Thyroid gland (tissue), 4 donors: ENCODE results near the gene UBE2E2.

ENCODE experiments used
- POLR2A ChIP-seq, 2 donors: fragments of 450-650 bp; IDR thresholded peaks; one replicate each; pipeline ENCODE4 v1.6.1; 2017; ENCODE audit warnings: antibody characterized with exemption in 2 of 2, mild to moderate bottlenecking in 2 of 2, moderate library complexity in 1 of 2
- TF ChIP-seq, protein P1 (sequence below), 6 experiments: fragments of 200-600 bp in 3 of 6; fragments of 450-650 bp in 3 of 6; sonication (generic) in 3 of 6; IDR thresholded peaks; one replicate each; pipeline ENCODE4 v1.5.1; 2016 to 2019; ENCODE audit warnings: antibody characterized with exemption in 6 of 6, mild to moderate bottlenecking in 2 of 6, inconsistent platforms in 1 of 6, moderate library complexity in 1 of 6

- no peak for TF ChIP-seq POLR2A (IDR thresholded peaks at IDR 0.05)
- TF ChIP-seq, protein P1, sequence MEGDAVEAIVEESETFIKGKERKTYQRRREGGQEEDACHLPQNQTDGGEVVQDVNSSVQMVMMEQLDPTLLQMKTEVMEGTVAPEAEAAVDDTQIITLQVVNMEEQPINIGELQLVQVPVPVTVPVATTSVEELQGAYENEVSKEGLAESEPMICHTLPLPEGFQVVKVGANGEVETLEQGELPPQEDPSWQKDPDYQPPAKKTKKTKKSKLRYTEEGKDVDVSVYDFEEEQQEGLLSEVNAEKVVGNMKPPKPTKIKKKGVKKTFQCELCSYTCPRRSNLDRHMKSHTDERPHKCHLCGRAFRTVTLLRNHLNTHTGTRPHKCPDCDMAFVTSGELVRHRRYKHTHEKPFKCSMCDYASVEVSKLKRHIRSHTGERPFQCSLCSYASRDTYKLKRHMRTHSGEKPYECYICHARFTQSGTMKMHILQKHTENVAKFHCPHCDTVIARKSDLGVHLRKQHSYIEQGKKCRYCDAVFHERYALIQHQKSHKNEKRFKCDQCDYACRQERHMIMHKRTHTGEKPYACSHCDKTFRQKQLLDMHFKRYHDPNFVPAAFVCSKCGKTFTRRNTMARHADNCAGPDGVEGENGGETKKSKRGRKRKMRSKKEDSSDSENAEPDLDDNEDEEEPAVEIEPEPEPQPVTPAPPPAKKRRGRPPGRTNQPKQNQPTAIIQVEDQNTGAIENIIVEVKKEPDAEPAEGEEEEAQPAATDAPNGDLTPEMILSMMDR (IDR thresholded peaks at IDR 0.05): no peak
Observed at GRCh38 chr3:23405081-23405480, 202.0 kb downstream of the UBE2E2 start.
